Esophagus squamous epithelium (tissue), 4 donors: Measurements from ENCODE around the gene ADAMTSL1.

Experiments used
- POLR2A ChIP-seq, 4 donors: fragments of 450-650 bp; IDR thresholded peaks; one replicate each; pipeline ENCODE4 v1.6.1; 2017; ENCODE audit warnings: antibody characterized with exemption in 4 of 4, mild to moderate bottlenecking in 4 of 4, moderate library complexity in 3 of 4
- TF ChIP-seq, protein P1 (sequence below), 6 experiments: fragments of 450-650 bp in 4 of 6; fragments of 200-600 bp in 2 of 6; sonication (generic) in 2 of 6; IDR thresholded peaks; one replicate each; pipeline ENCODE4 v1.5.1; 2016 to 2019; ENCODE audit warnings: antibody characterized with exemption in 6 of 6, mild to moderate bottlenecking in 4 of 6, moderate library complexity in 4 of 6

GRCh38 chr9:18526685-18527084 is 52.7 kb downstream of the ADAMTSL1 start:
- TF ChIP-seq, protein P1, sequence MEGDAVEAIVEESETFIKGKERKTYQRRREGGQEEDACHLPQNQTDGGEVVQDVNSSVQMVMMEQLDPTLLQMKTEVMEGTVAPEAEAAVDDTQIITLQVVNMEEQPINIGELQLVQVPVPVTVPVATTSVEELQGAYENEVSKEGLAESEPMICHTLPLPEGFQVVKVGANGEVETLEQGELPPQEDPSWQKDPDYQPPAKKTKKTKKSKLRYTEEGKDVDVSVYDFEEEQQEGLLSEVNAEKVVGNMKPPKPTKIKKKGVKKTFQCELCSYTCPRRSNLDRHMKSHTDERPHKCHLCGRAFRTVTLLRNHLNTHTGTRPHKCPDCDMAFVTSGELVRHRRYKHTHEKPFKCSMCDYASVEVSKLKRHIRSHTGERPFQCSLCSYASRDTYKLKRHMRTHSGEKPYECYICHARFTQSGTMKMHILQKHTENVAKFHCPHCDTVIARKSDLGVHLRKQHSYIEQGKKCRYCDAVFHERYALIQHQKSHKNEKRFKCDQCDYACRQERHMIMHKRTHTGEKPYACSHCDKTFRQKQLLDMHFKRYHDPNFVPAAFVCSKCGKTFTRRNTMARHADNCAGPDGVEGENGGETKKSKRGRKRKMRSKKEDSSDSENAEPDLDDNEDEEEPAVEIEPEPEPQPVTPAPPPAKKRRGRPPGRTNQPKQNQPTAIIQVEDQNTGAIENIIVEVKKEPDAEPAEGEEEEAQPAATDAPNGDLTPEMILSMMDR (IDR thresholded peaks at IDR 0.05), result no peak
- no peak for TF ChIP-seq POLR2A (IDR thresholded peaks at IDR 0.05)
